T47D (cell line): ENCODE results near the gene USH2A.

Source experiments
- DNase-seq, 2 experiments: peaks; one replicate each; pipeline versions ENCODE4 v3.0.0 to v3.0.0-alpha.2; 2011 to 2012; ENCODE audit warnings: low read depth in 1 of 2, low spot score in 1 of 2
- JUND ChIP-seq: IDR thresholded peaks from 2 replicates; pipeline ENCODE4 v1.6.1; 2012; ENCODE audit warnings: low read depth
- in situ Hi-C: cut with HindIII; loops from 2 replicates; pipeline ENCODE4 v1.10.0; 2016; ENCODE audit warnings: low sequenced_read_pairs, low pct_unique_long_range_greater_than_20kb

USH2A gene

DNA sequence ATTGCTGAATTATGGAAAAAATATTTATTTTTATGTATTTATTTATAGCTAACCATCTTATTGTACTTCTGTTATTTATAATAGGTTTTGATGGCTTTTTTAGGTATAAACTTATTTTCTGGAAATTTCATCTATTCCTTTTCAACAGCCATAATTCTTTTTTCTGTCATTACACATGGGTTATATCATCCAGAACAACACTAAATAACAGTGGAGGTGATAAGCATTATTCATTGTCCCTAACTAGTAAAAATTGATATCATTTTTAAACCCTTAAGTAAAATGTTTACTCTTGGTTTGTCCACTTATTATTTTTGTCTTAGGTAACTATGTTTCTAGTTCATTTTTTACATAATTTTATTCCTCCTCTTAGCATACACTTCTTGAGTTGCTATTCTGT is 309.1 kb downstream of the USH2A start:
- no peak for DNase-seq
- in situ Hi-C loops = no loop called here
- no peak for TF ChIP-seq JUND

DNA sequence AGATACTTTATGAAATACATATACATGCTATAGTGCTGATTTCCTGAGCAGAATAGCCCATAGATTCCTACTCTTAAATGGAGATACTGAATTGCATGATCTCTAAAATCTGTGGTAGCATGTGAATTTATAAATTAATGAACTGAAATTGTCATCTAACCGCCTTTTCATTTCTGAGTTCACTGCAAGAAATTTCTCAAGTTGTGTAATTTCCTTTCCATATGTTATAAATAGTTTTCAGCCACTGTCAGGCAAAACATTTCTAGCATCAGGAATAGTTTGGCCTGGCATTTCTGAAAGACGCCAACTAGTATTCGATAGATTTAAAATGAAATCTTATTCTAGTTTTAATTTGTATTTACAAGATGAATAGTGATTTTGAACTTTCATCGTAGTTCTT is 310.1 kb downstream of the USH2A start:
- no peak for DNase-seq
- no peak for TF ChIP-seq JUND
- in situ Hi-C loops = no loop called here

DNA sequence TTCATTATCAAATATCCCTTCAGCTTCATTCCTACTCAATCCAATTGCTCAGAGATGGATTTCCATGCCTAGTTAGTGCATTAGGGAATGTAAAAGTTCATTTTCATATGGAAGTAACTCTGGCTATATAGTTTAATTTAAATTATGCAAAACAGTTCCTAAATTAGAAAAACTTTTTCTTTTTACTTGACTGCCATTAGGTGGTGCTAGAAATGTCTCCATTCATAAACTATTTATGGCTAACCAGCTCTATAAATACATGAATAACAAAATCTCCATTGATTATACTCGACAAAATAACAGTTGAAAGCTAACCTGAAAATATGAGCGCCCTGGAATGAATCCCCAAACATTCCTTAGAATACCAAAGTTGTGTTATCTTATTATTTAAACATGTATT is 311.4 kb downstream of the USH2A start:
- TF ChIP-seq JUND = no peak
- DNase-seq = no peak
- in situ Hi-C loops = no loop called here

DNA sequence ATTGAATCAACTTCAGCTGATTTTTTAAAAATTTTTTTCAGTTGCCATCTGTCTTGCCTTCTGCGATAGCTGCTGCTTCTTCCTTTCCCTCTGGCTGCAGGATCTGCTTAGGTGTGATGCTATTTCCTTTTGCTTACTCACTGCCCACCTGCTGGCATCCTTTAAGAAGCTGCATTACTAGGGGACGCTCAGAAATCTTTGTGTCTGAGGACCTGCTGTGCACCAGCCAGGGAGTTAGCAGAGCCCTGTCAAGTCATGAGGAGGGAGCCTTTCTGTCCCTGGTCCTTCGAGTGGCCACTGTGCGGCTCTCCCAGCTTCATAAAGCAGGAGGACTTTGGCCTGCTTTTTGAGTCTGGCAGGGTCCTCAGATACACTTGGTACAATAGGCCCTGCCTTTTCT is 327.8 kb downstream of the USH2A start:
- no peak for TF ChIP-seq JUND
- DNase-seq = peak in 1 of 2 experiments; percentile 6
- in situ Hi-C loops = no loop called here

DNA sequence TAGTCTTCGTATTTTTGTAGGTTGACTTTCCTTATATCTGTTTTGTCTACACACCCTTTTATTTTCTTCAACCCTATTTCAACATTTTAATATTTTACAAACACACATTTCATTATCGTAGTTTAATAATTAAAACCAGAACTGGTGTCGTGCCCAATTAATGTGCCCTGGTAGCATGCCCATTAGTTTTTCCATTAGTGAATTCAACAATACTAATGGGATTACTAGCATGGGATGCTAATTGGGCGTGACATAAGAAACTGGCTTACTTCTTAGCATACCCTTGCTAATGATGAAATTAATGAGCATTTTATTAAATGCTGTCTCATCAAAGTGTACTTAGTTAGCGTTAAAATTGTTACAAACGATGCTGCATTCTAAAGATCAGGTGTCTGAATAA is 332.7 kb downstream of the USH2A start:
- in situ Hi-C loops = no loop called here
- no peak for TF ChIP-seq JUND
- no peak for DNase-seq

DNA sequence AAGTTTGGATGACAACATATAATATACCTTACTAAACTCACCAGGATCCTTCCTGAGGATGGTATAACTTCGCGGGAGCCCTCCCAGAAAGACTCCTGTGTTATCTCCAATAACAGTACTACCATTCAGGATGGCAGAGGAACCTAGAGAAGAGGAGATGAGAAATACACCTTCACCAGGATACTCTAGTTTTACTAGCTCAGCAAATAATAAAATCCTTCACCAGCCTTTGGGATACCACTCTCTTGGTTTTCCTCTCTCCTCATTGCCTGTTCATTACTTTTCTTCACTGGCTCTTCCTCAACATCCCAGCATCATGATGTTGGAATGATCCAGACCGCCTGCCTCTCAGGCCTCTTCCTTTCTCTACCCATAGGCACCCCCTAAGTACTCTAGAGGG is 336.6 kb downstream of the USH2A start:
- TF ChIP-seq JUND = no peak
- in situ Hi-C loops = no loop called here
- DNase-seq = no peak

DNA sequence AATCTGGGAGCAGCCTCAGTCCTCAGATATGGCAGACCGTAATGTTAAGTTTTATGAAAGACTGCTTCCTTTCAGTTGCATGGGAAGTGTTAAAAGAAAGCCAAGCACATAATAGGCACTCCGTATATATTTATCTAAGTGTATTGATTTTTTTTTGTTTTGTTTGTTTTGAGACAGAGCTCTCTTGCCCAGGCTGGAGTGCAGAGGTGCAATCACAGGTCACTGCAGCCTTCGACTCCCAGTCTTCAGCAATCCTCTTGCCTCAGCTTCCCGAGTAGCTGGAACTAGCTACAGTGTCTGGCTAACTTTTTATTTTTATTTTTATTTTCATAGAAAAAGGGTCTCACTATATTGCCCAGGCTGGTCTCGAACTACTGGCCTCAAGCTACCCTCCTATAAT is 341.8 kb downstream of the USH2A start:
- TF ChIP-seq JUND = no peak
- in situ Hi-C loops = no loop called here
- DNase-seq = no peak

DNA sequence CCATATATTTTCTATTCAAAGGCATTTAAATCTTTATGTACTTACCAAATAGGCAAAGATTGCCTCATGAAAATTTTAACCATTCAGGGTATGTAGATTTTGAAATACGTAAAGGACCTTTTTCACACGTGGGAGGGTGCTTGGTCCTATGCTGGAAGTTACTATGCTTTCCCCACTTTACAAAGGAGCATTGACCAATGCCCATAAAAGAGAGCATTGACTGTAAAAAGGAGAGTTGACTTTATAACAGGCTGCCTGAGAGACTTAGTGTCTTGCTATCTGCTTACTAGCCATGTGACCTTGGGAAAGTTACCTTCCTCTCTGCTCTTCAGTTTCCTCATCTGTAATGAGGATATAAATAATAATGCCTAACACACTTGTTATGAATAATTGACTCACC is 346.5 kb downstream of the USH2A start:
- no peak for TF ChIP-seq JUND

DNA sequence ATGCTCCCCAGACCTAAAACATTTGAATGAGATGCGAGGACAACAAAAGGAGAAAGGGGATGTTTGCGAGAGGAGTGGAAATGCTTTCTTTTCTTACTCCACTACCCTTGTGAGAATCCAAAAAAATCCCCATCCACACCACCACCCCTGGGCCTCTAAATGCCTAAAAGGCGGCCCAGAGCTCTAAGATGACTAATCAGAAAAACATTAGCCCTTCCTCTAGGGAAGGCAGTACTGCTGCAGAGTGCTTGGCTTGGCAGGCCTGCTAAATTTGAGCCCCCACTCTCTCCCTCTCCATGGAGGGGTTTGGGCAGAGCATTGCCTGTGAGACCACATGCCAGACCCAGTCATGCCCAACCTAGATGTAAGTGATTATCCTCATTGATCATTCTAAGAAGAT is 347.9 kb downstream of the USH2A start:
- DNase-seq = no peak
- in situ Hi-C loops = no loop called here
- TF ChIP-seq JUND = no peak

More for the DNA sequence above, 346.5 kb downstream of the USH2A start:
- in situ Hi-C loops = no loop called here
- no peak for DNase-seq

DNA sequence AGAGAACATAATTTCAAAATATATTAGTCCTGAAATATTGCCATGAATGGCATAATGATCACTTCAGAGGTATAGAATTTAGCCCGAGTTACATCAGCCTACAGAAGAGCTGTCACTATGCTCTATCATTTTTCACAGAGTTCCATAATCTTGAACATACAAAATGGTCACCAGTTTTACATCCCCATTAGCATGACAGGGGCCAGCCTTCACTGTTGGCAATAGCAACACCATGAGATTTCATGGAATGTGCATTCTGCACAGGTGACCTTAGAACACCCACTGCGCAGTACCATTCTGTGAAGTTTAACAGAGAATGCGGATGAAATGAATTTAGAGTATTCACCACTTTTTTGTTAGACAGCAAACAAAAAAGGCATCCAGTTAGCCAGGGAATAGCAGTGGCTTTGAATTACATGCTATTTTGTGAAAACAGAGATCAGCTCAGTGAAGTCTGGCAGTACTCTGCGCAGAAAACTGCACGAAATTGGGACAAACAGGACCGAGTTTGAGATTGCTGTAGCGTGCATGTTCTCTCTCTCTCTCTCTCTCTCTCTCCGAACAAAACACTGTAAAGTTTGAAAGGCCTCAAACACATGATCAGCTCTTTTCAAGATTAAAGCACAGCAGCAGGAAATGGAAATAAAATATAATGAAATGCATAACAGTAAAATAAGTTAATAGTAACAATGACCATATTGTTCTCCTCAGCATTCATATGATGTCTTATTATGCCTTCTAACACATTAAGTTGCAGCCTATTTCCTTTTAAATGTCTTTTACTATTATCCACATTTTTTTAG is 349.3 kb downstream of the USH2A start:
- DNase-seq = no peak
- in situ Hi-C loops = no loop called here
- TF ChIP-seq JUND = no peak

DNA sequence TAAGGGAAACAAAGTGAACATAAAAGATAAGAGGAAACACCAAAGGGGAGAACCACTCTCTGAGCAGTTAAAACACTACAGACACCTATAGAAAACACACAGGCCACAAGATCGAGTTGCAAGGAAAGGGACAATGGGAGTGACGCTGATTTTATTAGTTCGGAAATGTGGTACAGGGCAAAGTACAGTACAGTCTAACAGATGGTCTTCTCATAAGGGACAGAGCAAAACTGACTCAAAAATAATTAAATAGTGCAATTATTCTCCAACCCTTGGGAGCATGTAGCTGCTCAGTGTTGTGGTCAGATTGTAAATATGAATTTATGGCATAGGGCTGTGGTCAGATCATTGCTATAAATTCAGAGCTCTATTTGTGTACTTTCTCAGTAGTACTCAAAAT is 352.0 kb downstream of the USH2A start:
- in situ Hi-C loops = no loop called here
- no peak for DNase-seq
- no peak for TF ChIP-seq JUND

DNA sequence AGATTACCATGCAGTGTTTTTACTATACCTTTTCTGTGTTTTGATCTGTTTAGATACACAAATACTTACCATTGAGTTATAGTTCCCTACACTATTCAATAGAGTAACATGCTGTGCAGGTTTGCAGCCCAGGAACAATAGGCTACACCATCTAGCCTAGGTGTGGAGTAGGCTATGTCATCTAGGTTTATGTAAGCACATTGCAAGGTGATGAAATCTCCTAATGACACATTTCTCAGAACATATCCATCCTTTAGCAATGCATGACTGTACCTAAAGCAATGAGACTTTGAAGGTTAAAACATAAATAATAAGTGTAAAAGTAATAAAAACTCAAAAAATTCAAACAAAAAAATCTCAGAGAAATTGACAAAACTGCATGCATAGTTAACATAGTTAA is 358.6 kb downstream of the USH2A start:
- in situ Hi-C loops = no loop called here
- TF ChIP-seq JUND = no peak
- no peak for DNase-seq

DNA sequence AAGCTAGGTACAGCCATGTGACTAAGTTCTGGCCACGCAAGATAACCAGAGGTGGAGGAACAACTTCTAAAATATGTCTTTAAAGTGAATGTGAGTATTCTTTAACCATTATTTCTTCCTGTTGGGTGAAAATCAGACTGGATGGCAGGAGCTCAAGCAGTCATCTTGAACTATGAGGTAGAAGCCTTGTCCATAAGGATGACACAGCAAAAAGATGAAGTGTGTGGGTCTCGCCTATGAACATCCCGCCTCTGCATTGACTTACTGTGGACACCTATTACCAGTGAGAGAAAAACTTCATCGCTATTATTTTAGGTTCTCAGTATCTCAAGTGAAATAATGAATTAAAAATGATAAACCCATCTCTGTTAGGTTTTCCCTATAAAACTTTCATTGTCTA is 365.3 kb downstream of the USH2A start:
- in situ Hi-C loops = no loop called here
- no peak for TF ChIP-seq JUND

DNA sequence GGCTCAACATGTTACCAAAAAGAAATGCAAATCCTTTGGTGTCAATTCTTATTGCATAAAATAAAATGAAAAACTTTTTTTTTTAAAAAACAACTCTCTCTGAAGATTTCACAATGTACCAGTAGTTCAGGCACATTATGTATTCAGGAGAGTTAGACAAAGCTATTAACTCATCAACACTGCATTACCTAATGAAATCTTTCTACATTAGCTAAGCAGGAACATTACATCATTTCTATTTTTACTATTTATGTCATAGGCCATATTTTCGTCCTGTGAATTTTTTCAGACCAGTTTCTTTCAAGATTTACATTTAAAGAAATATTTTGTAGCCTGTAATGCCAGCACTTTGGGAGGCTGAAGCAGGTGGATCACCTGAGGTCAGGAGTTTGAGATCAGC is 366.2 kb downstream of the USH2A start:
- TF ChIP-seq JUND = no peak
- no peak for DNase-seq
- in situ Hi-C loops = no loop called here

More for the DNA sequence above, 365.3 kb downstream of the USH2A start:
- DNase-seq = no peak
